HG03280 (cell line): ENCODE data around the gene WWOX.

ENCODE experiments used
- ATAC-seq: cut with Tn5 transposase; IDR thresholded peaks from one replicate; pipeline ENCODE4 v1.9.1; 2021; ENCODE audit warnings: mild to moderate bottlenecking, moderate library complexity; ENCODE audit not compliant: unreplicated experiment

Gene WWOX

DNA sequence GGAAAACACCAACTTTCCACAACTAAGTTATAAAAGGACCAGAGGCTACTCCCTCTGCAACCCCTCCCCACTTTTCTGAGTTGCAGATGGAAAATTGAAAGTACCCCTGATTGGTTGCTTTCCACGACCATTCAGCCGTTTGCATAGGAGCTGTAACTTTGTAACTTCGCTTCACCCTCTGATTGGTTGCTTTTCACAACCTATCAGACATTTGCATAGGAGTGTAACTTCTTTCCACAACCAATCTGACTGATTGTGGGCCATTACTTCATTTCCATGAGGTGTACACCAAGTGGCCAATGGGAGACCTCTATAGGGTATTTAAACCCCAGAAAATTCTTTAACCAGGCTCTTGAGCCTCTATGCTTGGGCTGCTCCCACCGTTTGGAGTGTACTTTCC lies 644.1 kb downstream of the WWOX start:
- ATAC-seq = no peak

DNA sequence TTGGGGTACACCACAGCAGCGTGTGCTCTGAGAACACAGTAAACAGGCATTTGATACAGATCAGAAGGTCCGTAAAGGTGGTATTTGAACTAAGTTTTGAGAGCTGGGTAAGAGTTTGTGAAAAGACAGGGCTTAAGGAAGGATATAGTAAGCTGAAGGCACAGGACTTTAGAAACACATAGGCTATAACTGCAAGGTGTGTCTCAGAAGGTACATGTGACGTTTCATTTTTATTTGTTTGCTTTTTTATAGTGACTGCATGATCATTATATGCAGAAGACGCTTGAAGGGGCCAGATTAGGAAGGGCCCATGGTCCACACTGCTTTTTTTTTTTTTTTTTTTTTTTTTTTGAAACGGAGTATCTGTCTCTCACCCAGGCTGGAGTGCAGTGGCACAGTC lies 644.6 kb downstream of the WWOX start:
- no peak for ATAC-seq

DNA sequence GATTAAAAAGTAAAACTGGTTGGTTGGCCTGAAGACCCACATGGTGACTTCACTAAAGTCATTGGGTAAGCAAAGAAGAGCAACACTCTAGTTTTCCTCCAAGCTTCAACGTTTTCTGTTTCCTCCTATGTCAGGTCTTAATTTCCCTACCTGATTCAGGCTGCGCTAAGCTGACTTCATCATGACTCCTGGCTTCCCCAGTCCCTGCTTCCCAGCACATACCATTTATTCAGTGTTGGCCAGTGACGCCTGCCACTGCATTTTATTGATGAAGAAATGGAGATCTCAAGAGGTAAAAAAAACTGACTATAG lies 645.3 kb downstream of the WWOX start:
- no peak for ATAC-seq

DNA sequence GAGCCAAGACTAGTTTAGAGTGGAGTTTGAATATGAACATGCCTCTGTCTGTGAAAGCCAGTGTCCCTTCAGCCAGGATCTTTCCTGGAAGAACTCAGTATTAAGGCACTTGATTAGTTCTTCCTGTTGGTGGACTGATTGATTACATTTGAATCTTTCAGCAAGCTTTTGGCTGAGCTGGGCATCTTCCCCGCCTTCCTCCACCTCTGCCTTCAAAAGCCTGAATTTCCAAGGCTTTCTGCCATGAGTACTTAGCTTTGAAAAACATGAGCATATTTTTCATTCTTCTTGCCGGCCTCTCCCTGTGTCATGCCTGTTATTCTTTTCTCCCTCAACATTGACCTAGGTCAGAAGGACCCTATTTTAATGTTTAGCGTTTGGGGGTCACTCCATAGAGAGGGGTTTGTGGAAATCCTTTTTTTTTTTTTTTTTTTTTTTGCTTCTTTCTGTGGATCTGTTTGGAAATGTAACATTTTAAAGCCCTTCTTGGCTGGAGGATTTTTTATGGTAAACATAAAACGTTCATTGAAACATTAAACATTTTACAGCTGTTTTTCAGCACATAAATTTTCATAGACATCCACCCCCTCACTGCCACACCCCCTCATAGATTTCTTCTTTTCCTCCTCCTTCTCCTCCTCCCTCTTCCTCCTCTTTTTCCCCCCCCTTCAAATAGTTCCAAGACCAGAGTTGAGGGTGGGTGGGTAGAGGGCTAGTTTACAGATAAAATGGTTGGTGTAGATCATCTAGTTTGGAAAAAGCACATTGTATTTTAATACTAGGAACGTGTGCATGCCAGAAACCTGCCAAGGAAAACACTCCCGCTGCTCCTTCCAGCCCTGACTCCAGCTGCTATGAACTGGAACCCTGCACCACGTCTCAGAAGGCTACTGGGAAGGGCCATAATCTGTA lies 645.9 kb downstream of the WWOX start:
- no peak for ATAC-seq

DNA sequence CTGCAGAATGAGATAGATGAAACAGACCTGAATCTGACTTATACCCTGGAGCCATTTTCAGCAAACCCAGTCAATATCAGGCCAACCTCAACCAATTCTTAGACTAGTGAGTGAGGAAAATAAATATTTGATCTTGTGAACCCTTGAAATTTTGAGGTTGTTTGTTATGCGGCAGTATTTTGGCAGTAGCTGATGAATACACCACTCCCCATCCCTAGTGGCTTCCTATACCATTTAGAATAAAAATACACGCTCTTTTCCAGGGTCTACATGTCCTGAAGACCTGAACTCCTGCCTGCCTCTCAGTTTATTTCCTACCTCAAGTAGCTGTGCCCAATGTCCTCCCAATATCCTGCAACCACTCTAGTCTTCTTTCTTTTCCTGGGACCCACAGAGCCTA lies 647.3 kb downstream of the WWOX start:
- no peak for ATAC-seq

DNA sequence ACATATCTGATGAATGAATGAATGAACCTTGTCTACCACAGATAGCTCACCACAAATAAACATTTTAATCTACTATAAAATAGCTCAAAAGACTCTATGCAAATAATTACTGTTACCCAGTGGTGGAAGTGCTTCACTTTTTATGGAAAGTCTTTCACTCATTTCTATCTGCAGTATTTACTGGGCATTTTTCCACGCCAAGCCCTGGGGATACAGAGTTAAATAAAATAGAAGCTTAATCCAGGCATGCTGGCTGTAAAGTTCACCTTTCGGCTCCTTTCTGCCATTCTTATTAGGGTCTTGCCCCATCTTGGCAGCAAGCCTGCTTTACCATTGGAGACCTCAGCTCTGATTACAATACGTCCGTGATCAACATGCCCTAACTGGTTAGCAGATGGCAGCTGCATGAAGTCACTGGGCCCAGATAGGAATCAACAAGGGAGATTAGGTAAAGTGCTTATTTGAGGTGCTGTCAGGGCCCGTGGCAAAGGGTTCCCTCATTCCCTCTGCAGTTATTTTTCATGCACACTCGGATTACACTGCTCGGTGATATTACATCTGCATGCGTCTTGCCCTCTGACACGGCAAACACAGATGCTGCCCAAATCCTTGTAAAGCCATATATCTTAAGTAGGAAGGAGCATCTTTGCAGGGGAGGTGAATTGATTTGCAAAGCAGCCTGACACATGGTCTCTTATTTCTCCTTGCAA lies 648.9 kb downstream of the WWOX start:
- no peak for ATAC-seq

DNA sequence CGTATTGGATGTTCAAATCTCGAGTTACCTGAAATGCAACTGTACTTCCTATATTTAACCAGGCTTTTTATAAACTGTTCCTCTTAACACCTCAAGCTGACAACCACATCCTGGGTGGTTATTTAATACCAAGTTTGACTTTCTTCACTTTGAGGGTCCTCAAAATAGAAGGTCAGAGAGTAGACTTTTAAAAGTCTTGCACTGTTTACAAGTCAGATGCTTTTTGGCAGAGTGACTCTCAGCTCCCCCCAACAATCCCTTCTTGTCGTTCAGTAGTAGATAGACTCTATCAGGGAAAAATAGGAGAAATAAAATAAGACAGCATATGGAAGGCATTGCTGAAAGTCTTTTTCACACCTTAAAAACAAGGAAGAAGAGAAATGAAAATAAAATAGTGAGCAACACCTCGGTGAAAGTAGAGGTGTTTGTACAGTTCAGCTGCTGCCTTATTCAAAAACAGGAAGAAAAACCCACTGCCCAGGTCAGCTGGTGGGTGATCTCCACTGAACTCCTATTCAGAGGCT lies 650.4 kb downstream of the WWOX start:
- no peak for ATAC-seq

DNA sequence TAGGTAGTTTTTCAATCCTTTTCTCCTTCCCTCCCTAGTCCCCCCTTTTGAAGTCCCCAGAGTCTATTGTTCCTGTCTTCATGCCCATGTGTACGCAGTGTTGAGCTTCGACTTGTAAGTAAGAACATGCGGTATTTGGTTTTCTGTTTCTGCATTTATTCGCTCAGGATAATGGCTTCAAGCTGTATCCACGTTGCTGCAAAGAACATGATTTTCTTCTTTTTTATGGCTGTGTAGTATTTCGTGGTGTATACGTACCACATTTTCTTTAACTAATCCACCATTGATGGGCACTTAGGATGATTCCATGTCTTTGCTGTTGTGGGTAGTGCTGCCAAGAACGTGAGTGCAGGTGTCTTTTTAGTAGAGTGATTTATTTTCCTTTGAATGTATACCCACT lies 651.2 kb downstream of the WWOX start:
- ATAC-seq = no peak

DNA sequence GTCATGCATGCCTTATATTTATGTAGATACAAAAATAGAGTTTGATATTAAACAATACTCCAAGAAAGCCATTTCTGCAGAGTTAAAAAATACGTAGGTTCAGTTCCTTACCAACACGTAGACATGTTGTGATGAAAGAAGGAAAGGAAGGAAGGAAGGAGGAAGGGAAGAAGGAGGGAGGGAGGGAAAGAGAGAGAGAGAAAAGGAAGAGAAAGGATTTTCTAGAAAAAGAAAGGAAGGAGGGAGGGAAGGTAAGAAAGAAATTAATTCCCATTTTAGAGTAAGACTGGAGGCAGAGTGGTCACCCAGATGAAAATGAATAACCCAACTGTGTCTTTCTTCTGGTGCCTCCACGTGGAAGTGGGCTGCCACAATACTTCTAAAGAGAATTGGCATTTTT lies 652.1 kb downstream of the WWOX start:
- ATAC-seq = no peak

DNA sequence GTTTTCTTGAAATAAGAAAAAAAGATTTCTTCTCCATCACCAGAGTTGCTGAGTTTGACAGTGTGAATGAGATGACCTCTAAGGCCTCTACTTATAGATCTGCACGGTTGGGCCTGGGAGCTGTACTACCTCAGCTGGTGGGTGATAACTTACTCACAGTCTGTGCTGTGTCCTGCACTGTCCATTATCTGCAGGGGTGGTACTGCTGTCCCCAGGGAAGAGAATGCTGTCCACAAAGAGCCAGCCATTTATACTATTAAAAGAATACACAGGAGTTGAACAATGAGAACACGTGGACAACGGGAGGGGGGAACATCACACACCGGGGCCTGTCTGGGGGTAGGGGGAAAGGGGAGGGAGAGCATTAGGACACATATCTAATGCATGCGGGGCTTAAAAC lies 655.3 kb downstream of the WWOX start:
- ATAC-seq = no peak

DNA sequence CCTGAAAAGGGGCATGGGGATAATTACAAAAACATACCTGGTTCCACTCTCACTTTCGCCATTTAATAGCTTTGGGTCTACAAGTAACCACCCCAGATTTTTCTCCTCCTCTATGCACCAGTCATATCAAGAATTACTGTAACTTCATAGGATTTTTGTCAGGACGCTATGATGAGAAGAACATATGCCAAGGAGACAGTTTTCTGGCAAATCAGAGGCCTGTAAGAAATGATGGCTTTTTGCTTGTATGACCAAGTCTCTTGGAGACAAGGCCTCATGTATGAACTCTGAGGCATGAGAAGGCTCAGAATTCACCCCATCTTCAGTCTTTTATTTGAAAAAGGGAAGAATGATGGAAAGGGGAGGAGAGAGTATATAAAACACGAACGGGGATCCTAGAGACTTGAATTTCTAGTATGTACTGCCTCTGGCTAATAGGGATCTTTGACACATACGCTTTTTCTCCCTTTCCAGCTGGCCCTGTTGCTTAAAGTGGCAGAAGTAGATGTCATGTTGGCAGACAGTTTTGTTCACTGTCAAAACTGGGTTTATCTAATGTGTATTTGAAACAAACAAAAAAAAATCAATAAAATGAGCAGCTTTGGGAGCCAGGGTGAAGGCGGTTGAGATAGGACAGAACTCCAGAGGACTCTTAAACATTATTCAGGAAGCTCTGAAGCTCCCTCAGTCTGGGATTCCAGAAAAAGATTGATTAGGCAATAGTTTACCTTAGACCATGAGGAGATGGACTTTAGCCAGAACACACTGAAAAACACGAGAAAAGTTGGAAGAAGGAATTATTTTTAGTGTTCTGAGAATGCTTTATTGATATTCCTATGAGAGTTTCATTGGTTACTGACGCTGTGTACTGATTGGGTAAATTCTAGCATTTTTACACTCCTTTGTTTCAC lies 656.6 kb downstream of the WWOX start:
- ATAC-seq = no peak

DNA sequence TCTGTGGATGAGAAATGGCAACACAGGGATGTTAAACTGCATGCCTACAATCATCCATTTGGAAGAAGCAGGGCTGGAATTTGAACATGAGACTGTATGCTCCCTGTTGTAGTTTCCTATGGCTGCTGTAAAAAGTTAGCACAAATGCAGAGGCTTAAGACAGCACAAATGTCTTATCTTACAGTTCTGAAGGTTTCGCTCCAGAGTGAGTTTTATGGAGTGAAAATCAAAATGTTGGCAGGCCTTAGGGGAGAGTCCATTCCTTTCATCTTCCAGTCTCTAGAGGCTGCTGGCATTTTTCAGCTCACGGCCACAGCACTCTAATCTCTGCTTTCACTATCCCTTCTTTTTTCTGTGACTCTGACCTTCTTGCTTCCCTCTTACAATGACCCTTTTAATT lies 660.1 kb downstream of the WWOX start:
- no peak for ATAC-seq

DNA sequence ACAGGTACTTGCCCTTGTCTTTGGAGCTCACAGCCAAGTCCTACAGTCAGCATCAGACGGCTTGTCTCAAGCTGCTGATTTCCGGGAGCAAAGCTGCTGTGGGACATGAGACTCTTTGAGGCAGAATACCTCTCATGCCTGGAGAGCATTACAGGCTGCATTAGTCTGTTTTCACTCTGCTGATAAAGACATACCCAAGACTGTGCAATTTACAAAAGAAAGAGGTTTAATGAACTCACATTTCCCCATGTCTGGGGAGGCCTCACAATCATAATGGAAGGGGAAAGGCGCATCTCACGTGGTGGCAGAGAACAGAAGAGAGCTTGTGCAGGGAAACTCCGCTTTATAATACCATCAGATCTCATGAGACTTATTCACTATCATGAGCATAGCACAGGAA lies 661.2 kb downstream of the WWOX start:
- ATAC-seq = no peak

DNA sequence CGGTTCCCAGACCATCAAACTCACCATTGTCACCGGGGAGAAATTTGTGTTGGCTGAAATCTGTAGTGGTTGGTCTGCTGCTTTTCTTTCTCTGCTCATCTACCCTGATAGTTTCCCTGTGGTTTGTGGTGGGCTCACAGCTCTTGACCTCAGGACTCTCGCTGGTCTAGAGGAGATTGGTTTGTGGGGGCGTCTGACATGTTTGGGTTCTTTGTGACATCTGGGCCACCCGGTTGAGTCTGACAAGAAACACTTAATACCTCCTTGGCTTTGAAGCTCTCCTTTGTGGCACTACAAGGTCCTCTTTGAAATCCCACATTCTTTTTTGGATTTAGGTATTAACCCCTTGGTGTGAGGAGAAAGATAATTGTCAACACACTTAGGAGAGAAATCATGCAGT lies 662.0 kb downstream of the WWOX start:
- ATAC-seq = peak; percentile 69

DNA sequence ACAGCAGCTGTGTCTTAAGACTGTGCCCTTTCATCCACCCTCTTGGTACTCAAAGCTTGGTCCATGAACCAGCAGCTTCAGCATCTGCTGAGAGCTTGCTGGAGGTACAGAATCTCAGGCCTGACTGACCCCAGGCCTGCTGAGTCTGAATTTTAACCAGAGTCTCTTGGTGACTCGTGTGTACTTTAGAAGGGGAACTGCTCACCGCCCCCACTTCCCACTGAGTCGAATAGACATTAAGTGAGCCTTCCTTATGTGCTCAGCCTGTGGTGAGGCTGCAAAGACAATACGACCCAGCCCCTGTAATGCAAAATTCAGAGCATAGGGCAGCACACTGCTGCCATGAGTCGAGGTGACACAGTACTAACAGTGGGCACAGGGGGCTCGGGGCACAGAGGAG lies 662.8 kb downstream of the WWOX start:
- no peak for ATAC-seq

DNA sequence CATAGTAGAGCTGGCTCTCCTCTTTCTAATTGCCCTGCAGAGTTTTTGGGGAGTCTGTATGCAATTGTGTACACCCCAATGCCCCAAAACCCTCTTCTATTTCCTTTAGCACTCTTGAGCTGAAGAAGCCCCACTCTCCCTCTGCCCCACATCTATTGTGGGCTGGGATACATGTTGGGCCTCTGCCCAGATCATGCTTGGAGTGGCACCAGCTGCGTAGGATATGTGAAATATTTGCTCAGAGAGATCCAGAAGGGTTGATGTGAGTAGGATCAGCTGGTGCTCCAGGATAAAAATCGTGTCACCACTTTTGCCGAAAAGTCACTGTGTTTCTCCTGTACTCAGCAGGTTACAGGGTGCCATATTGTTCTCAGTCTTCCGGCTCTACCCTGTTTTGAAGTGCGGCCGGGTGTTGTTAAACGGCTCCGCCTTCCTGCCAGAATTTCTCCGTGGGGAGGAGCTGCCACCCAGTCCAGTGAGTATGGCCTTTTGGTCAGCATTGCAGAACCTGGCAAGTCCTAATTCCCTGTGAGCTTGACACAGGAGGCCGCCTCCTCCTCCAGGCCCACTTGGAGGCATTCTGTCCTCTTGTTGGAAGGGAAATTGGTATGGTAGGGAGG lies 664.5 kb downstream of the WWOX start:
- no peak for ATAC-seq

DNA sequence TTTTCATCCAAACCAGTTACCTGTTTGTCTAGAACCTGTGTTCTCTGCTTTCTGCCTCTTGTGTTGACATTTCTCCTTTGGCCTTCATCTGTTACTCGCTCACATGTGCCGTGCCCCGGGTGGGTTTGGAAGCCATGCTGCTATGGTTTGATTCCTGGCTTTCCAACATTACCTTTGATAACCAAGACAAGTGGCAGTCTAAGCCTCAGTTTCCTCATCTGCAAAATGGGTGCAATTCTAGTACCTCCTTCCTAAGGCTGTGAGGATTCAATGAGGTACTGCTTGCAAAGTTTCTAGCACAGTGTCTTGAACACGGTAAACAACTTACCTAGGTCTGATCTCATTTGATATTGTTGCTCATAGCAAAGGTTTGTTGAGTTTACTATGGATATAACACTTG lies 665.0 kb downstream of the WWOX start:
- no peak for ATAC-seq

DNA sequence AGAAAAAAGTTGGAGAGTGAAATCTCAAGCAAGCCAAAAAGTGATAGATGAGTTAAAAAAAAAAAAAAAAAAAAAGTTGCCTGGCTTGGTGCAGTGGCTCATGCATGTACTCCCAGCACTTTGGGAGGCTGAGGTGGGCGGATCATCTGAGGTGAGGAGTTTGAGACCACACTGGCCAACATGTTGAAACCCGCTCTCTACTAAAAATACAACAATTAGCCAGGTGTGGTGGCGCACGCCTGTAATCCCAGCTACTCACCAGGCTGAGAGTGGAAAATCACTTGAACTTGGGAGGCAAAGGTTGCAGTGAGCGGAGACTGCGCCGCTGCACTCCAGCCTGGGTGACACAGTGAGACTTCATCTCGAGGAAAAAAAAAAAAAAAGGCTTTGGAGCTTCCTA lies 668.8 kb downstream of the WWOX start:
- no peak for ATAC-seq

DNA sequence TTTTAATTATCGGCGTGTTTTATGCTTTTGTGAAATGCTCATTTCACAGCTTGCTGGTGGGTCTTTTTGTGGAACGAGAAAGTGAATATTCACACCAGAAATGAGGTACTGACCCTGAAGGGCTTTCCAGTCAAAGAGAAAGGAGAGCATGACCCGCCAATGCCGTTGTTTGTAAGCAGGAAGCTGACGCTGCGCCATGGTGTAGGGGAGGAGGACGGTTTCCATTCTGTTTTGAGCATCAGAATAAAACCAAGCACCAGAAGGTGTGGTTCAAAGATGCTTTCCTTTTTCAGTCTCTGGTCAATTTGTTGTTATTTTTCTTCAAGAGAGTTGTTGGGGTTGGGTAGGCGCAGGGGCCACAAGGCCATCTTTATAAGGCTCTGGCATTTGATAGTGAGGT lies 669.3 kb downstream of the WWOX start:
- no peak for ATAC-seq

DNA sequence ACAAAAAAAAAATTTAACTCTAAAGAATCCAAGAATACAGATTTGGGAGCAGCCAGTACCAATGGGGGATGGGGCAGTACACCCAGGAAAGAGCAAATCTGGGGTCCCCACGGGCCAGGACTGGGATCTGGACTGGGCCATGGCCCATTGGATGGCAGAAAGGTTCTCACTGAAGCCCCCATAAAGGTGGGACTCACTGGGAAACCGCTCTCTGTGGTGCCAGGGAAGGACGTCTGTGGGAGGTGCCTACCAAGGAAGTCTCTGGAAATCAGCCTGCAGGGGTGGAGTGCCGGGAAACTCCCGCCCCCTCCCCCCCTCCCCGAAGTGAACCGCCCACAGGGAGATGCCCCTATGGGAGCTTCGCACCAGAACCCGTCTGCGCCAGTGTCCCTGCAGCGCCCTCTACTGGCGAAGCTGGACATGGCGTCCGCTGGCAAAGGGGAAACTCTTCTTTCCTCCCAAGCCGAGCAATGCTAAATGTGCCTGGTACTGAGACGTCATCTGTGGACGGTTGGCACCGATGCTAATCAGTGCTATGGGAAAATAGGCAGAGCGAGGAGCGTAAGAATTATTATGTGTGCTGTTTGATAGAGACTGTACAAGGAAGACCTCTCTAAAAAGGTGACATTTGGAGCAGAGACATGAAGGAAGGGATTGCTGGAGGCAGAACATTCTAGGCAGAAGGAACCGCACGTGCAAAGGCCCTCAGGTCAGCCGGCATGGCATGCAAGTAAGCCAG lies 671.1 kb downstream of the WWOX start:
- ATAC-seq = no peak
